H1 (cell line): ENCODE data around the gene FANCE. TPM values are rescaled to one million over a fixed set of nuclear protein-coding genes. Genes with fewer than 3 reads are reported as not detected.
A peak's percentile ranks its signal among the peaks of the same experiment; 100 is the strongest.

Experiments
- CTCF ChIA-PET: fragments of 300-600 bp; sonication (Branson Sonifier 250); formaldehyde crosslinking; loops from one replicate; lab custom pipeline; 2021; ENCODE audit not compliant: partially characterized antibody; lab: Charles Lee
- POLR2A ChIA-PET: fragments of 300-600 bp; sonication (Branson Sonifier 250); formaldehyde crosslinking; loops from one replicate; lab custom pipeline; 2021; ENCODE audit warnings: inconsistent platforms; ENCODE audit not compliant: partially characterized antibody; lab: Charles Lee
- DNase-seq, 2 experiments: peaks; one replicate each; pipeline versions ENCODE4 v3.0.0 to v3.0.0-alpha.2; 2010 to 2022; ENCODE audit warnings: low spot score in 2 of 2, low read depth in 1 of 2, mixed read lengths in 1 of 2
- FAIRE-seq: peaks from 2 replicates; lab custom pipeline; 2011; peaks lifted over from hg19 to GRCh38; lab: Jason Lieb, UNC
- H2AFZ ChIP-seq: 2 replicates; pipeline ENCODE4 v1.8.1; 2012; ENCODE audit warnings: low read length, inconsistent platforms
- H2AK5ac ChIP-seq: 2 replicates; pipeline ENCODE4 v1.6.1; 2013; ENCODE audit warnings: low read depth, low read length
- H2BK120ac ChIP-seq: replicated peaks from 2 replicates; pipeline ENCODE3; 2013; ENCODE audit warnings: low read depth, low read length, inconsistent platforms
- H2BK12ac ChIP-seq: 2 replicates; pipeline ENCODE4 v1.6.1; 2013; ENCODE audit warnings: low read depth, low read length
- H2BK15ac ChIP-seq: 2 replicates; pipeline ENCODE4 v1.6.1; 2013; ENCODE audit warnings: low read length
- H2BK20ac ChIP-seq: 2 replicates; pipeline ENCODE4 v1.6.1; 2013; ENCODE audit warnings: low read length
- H2BK5ac ChIP-seq: 2 replicates; pipeline ENCODE4 v1.6.1; 2013; ENCODE audit warnings: low read depth, low read length
- H3K14ac ChIP-seq: 2 replicates; pipeline ENCODE4 v1.6.1; 2013; ENCODE audit warnings: inconsistent platforms; ENCODE audit not compliant: insufficient read length
- H3K18ac ChIP-seq: 2 replicates; pipeline ENCODE4 v1.6.1; 2013; ENCODE audit warnings: low read length; ENCODE audit errors: extremely low read depth
- H3K23ac ChIP-seq: 2 replicates; pipeline ENCODE4 v1.6.1; 2013; ENCODE audit warnings: inconsistent platforms; ENCODE audit not compliant: insufficient read length
- H3K23me2 ChIP-seq: 2 replicates; pipeline ENCODE4 v1.6.1; 2013; ENCODE audit warnings: low read depth, low read length
- H3K27ac ChIP-seq: 2 replicates; pipeline ENCODE4 v1.6.1; 2011; ENCODE audit warnings: low read depth, low read length, inconsistent platforms
- H3K27me3 ChIP-seq, 4 experiments: replicated peaks in 1 of 4; 1 replicate in 1 of 4; 2 replicates in 3 of 4; pipeline versions ENCODE4 v1.6.1 to v1.8.1; 2011 to 2013; ENCODE audit warnings: low read length in 3 of 4, mild to moderate bottlenecking in 3 of 4, inconsistent platforms in 2 of 4, mixed read lengths in 2 of 4, moderate library complexity in 1 of 4; ENCODE audit not compliant: control insufficient read depth in 3 of 4, insufficient read depth in 3 of 4; ENCODE audit errors: extremely low read depth in 1 of 4
- H3K36me3 ChIP-seq, 4 experiments: 2 replicates each; pipeline versions ENCODE4 v1.6.1 to v1.8.1; 2011 to 2013; ENCODE audit warnings: mild to moderate bottlenecking in 4 of 4, low read length in 3 of 4, moderate library complexity in 2 of 4, control low read depth in 1 of 4, inconsistent platforms in 1 of 4; ENCODE audit not compliant: insufficient read depth in 4 of 4, control insufficient read depth in 2 of 4
- H3K4ac ChIP-seq: replicated peaks from 2 replicates; pipeline ENCODE3; 2013; ENCODE audit warnings: low read length, low read depth, mixed read lengths, inconsistent platforms; ENCODE audit not compliant: insufficient read length
- H3K4me1 ChIP-seq, 4 experiments: replicated peaks in 1 of 4; 1 replicate in 1 of 4; 2 replicates in 3 of 4; pipeline versions ENCODE4 v1.6.1 to v1.8.1; 2011 to 2013; ENCODE audit warnings: low read length in 3 of 4, inconsistent platforms in 2 of 4, mixed read lengths in 1 of 4; ENCODE audit not compliant: insufficient read depth in 4 of 4, control insufficient read depth in 3 of 4
- H3K4me2 ChIP-seq, 2 experiments: 2 replicates each; pipeline versions ENCODE4 v1.6.1 to v1.8.1; 2011 to 2013; ENCODE audit warnings: low read depth in 2 of 2, low read length in 2 of 2, control low read depth in 1 of 2, inconsistent platforms in 1 of 2, mild to moderate bottlenecking in 1 of 2; ENCODE audit not compliant: insufficient read depth in 1 of 2
- H3K4me3 ChIP-seq, 4 experiments: fragments of 200-600, 300-600 bp in 1 of 4; sonication (generic), shearing (Covaris generic), sonication (Bioruptor Twin) in 1 of 4; 2 replicates each; pipeline versions ENCODE4 v1.5.1 to v1.8.1; 2011 to 2016; ENCODE audit warnings: low read length in 4 of 4, low read depth in 3 of 4, control low read depth in 2 of 4, inconsistent platforms in 2 of 4, mild to moderate bottlenecking in 2 of 4, mixed read lengths in 1 of 4, moderate library complexity in 1 of 4; ENCODE audit not compliant: insufficient read depth in 2 of 4; ENCODE audit errors: extremely low read depth in 1 of 4
- H3K56ac ChIP-seq: replicated peaks from 2 replicates; pipeline ENCODE3; 2013; ENCODE audit warnings: low read depth, mild to moderate bottlenecking, mixed read lengths, low read length, inconsistent platforms; ENCODE audit not compliant: insufficient read length
- H3K79me1 ChIP-seq: 2 replicates; pipeline ENCODE4 v1.6.1; 2013; ENCODE audit warnings: low read depth, low read length, control low read depth
- H3K79me2 ChIP-seq, 2 experiments: 2 replicates each; pipeline versions ENCODE4 v1.6.1 to v1.8.1; 2012 to 2013; ENCODE audit warnings: low read length in 2 of 2, mild to moderate bottlenecking in 2 of 2, inconsistent platforms in 1 of 2; ENCODE audit not compliant: insufficient read depth in 2 of 2, control insufficient read depth in 1 of 2
- H3K9ac ChIP-seq, 4 experiments: replicated peaks in 1 of 4; 1 replicate in 1 of 4; 2 replicates in 3 of 4; pipeline versions ENCODE4 v1.6.1 to v1.8.1; 2011 to 2013; ENCODE audit warnings: low read depth in 3 of 4, low read length in 3 of 4, control low read depth in 2 of 4, mild to moderate bottlenecking in 2 of 4, moderate library complexity in 2 of 4, inconsistent platforms in 1 of 4; ENCODE audit errors: extremely low read depth in 1 of 4
- H3K9me3 ChIP-seq, 2 experiments: 2 replicates each; pipeline versions ENCODE4 v1.6.1 to v1.8.1; 2012 to 2013; ENCODE audit warnings: mild to moderate bottlenecking in 2 of 2, moderate library complexity in 2 of 2, control low read depth in 1 of 2, inconsistent platforms in 1 of 2, low read depth in 1 of 2, low read length in 1 of 2, mixed read lengths in 1 of 2; ENCODE audit not compliant: insufficient read depth in 2 of 2
- H4K20me1 ChIP-seq, 2 experiments: replicated peaks in 1 of 2; 2 replicates each; pipeline versions ENCODE3 to v1.8.1; 2011 to 2013; ENCODE audit warnings: inconsistent platforms in 2 of 2, low read length in 2 of 2, mild to moderate bottlenecking in 1 of 2; ENCODE audit not compliant: insufficient read depth in 2 of 2, control insufficient read depth in 1 of 2
- H4K5ac ChIP-seq: 2 replicates; pipeline ENCODE4 v1.6.1; 2013; ENCODE audit warnings: low read length, low read depth, mixed read lengths, inconsistent platforms; ENCODE audit not compliant: insufficient read length
- H4K8ac ChIP-seq: 2 replicates; pipeline ENCODE4 v1.8.0; 2013; ENCODE audit warnings: mild to moderate bottlenecking, moderate library complexity, low read length, inconsistent platforms; ENCODE audit not compliant: insufficient read depth; ENCODE audit errors: extremely low read depth
- H4K91ac ChIP-seq: replicated peaks from 2 replicates; pipeline ENCODE3; 2013; ENCODE audit warnings: low read length, mixed read lengths, inconsistent platforms; ENCODE audit not compliant: insufficient read length
- CBX8 ChIP-seq: fragments of 300-800, 300-1000 bp; sonication (generic); IDR thresholded peaks from 2 replicates; pipeline ENCODE4 v1.7.1; 2016; ENCODE audit warnings: low read depth, low read length, borderline replicate concordance
- POLR2A ChIP-seq, 2 experiments: IDR thresholded peaks; 1 replicate in 1 of 2; 2 replicates in 1 of 2; pipeline ENCODE4 v1.6.1; 2011; ENCODE audit warnings: low read depth in 2 of 2, low read length in 2 of 2, mild to moderate bottlenecking in 2 of 2; ENCODE audit errors: control extremely low read depth in 1 of 2
- POLR2AphosphoS5 ChIP-seq: IDR thresholded peaks from 2 replicates; pipeline ENCODE4 v1.6.1; 2011; ENCODE audit warnings: low read depth, low read length
- SAP30 ChIP-seq: fragments of 300-600 bp; sonication (generic); IDR thresholded peaks from 2 replicates; pipeline ENCODE4 v1.7.1; 2012; ENCODE audit warnings: low read length, moderate library complexity, mild to moderate bottlenecking, inconsistent platforms; ENCODE audit not compliant: insufficient read depth, insufficient replicate concordance
- WGBS, 2 experiments: shearing (Covaris generic) in 1 of 2; methylation state at CpG; one replicate each; pipeline versions ENCODE4 v1.1.6 to v1.1.7; 2013 to 2015; ENCODE audit warnings: low lambda C conversion rate in 2 of 2, mixed read lengths in 2 of 2, inconsistent platforms in 1 of 2, low coverage in 1 of 2, missing lambda C conversion rate in 1 of 2; ENCODE audit not compliant: insufficient replicate concordance in 2 of 2, insufficient coverage in 1 of 2, insufficient read length in 1 of 2; ENCODE audit errors: extremely low coverage in 1 of 2, missing lambda C conversion rate in 1 of 2; 5-methylcytosine and 5-hydroxymethylcytosine counted together
- polyA plus RNA-seq, 7 experiments: library from polyadenylated mRNA; depleted of rRNA in 3 of 7; stranded (reverse) in 5 of 7; unstranded in 2 of 7; fragments of >200 nt in 5 of 7; fragments of 200-250 nt in 2 of 7; gene quantifications; 1 replicate in 5 of 7; 2 replicates in 1 of 7; 4 replicates in 1 of 7; pipeline versions ENCODE4 v1.2.1 to v1.2.3, GENCODE V29; 2011 to 2013; ENCODE audit warnings: missing spikeins in 2 of 7, mixed read lengths in 2 of 7
- total RNA-seq: library from RNA; stranded (reverse); fragmentation: NEBNext Ultra II Directional; extraction: Animal tissue kit (Norgen Biotek cat#: 25700); gene quantifications from 2 replicates; pipeline ENCODE4 v1.2.1, GENCODE V29; 2021

The FANCE gene
- total and polyA plus RNA-seq, 2 of the 8 experiments (the other 6 are each of a cell fraction or from before 2014, with no cell fraction given): 16.1 to 17.0 TPM

DNA sequence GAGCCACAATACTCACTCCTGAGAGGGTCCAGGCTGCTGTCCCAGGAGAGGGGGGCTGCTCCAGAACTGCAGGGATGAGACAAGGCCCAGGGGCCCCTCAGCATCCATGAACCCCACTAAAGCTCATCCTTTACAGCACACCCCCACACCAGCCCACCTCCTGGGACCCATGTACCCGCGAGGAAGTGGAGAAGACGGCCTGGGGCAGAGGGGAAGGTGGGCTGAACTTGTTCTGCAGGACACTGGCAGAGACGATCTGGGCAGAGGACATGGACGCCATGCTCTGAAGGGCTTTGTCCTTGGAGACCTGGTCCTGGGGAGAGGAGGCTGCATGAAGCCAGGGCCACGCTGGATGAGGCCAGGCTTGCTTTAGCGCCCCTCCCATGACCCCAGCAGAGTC lies 26.1 kb downstream of the FANCE start:
- H3K9ac ChIP-seq: no peak overlapping the region
- no peak overlapping the region for H3K56ac ChIP-seq
- no peak for DNase-seq
- H3K27ac ChIP-seq: no peak overlapping the region
- no peak overlapping the region for H2AK5ac ChIP-seq
- H4K20me1 ChIP-seq: peaks cover 5 to 8% of the 10 kb centered on the region in 2 experiments
- no peaks in the 10 kb centered on the region; a peak in 3 of 7 replicates for H3K4me1 ChIP-seq
- no peak overlapping the region for H3K18ac ChIP-seq
- 90% methylated on average over 7 of the region's 7 CpGs; no CpG with 5 or more reads in 1 of the 2 experiments for WGBS, 2 experiments
- CTCF ChIA-PET: interaction anchor here (1.3 to 1.8 kb wide), 5 partner anchors 11 to 74 kb away, joined by 3 to 6 read pairs (median 3); no protein-coding TSS in a partner anchor
- H4K91ac ChIP-seq: no peak overlapping the region
- H3K27me3 ChIP-seq: no peaks in the 10 kb centered on the region; a peak in 1 of 7 replicates
- H2BK5ac ChIP-seq: no peak overlapping the region
- H3K4me2 ChIP-seq: no peak overlapping the region
- H2BK120ac ChIP-seq: no peak overlapping the region
- no peak overlapping the region for H3K4me3 ChIP-seq
- H2BK15ac ChIP-seq: no peak overlapping the region
- no peaks in the 10 kb centered on the region for H3K9me3 ChIP-seq
- H2BK20ac ChIP-seq: no peak overlapping the region
- TF ChIP-seq SAP30: no peak
- no peak for TF ChIP-seq CBX8
- peak in 1 of 2 experiments; percentile 18; a peak in 1 of 3 replicates for TF ChIP-seq POLR2A (IDR thresholded peaks at IDR 0.05; ENCODE audit: control extremely low read depth in 1 of 2, low read depth in 2 of 2, low read length in 2 of 2)
- TF ChIP-seq POLR2AphosphoS5: peak; percentile 41; the same call in 1 of the 2 replicates
- TF ChIP-seq, all 59 proteins: peak for 2
- no peak overlapping the region for H4K5ac ChIP-seq
- POLR2A ChIA-PET: interaction anchor here (1.2 to 37.6 kb wide), 4 partner anchors 1 to 183 kb away, joined by 3 to 1319 read pairs (median 758); partner anchors contain the start of genes FANCE, RPL10A and TEAD3
- H3K79me2 ChIP-seq: no peaks in the 10 kb centered on the region; a peak in 1 of 4 replicates
- H2AFZ ChIP-seq: no peak overlapping the region
- H3K79me1 ChIP-seq: no peaks in the 10 kb centered on the region; the same call in 1 of the 2 replicates
- no peak overlapping the region for H2BK12ac ChIP-seq
- no peak for FAIRE-seq
- H3K23me2 ChIP-seq: no peaks in the 10 kb centered on the region
- H4K8ac ChIP-seq: no peak overlapping the region
- no peak overlapping the region for H3K23ac ChIP-seq
- H3K14ac ChIP-seq: no peak overlapping the region
- H3K4ac ChIP-seq: no peak overlapping the region
- H3K36me3 ChIP-seq: peaks cover 0 to 23% (median 4%) of the 10 kb centered on the region in 4 experiments; a peak in 2 of 8 replicates
